Fibroblast of mammary gland (primary cell): ENCODE data around the gene SUMO4.

ENCODE experiments used
- DNase-seq: peaks from one replicate; pipeline ENCODE4 v3.0.0-alpha.2; 2010; ENCODE audit warnings: low read depth
- H3K4me3 ChIP-seq: 2 replicates; pipeline ENCODE4 v1.5.1; 2011; ENCODE audit warnings: low read depth, mild to moderate bottlenecking, low read length, moderate library complexity; ENCODE audit not compliant: control insufficient read depth
- CTCF ChIP-seq: conservative IDR thresholded peaks from 2 replicates; pipeline ENCODE4 v1.5.1; 2011; ENCODE audit warnings: low read depth, low read length, inconsistent platforms; ENCODE audit not compliant: control insufficient read depth, insufficient read depth

SUMO4 gene

GRCh38 chr6:149372062-149372461, 28.0 kb upstream of the SUMO4 start:
- TF ChIP-seq CTCF: no peak
- no peak for DNase-seq
- H3K4me3 ChIP-seq: no peak overlapping the region

GRCh38 chr6:149373511-149373910, 26.6 kb upstream of the SUMO4 start:
- no peak overlapping the region for H3K4me3 ChIP-seq
- DNase-seq: no peak
- TF ChIP-seq CTCF: no peak

GRCh38 chr6:149379977-149380376, 20.1 kb upstream of the SUMO4 start:
- no peak for TF ChIP-seq CTCF
- no peak for DNase-seq
- H3K4me3 ChIP-seq: no peak overlapping the region

GRCh38 chr6:149380523-149380922, 19.5 kb upstream of the SUMO4 start:
- DNase-seq: no peak
- no peak overlapping the region for H3K4me3 ChIP-seq
- TF ChIP-seq CTCF: no peak

- no peak for TF ChIP-seq CTCF
- no peak for DNase-seq
- H3K4me3 ChIP-seq: no peak overlapping the region
These were observed 16.7 kb upstream of the SUMO4 start for GRCh38 chr6:149383371-149383770.

- no peak for DNase-seq
- H3K4me3 ChIP-seq: no peak overlapping the region
- no peak for TF ChIP-seq CTCF
These were observed 15.6 kb upstream of the SUMO4 start for GRCh38 chr6:149384464-149384863.

GRCh38 chr6:149385998-149386646, 13.9 kb upstream of the SUMO4 start:
- TF ChIP-seq CTCF: no peak
- no peak for DNase-seq
- H3K4me3 ChIP-seq: no peak overlapping the region
